Activated CD4-positive, CD25-positive, alpha-beta regulatory T cell treated with anti-CD3 and anti-CD28 coated beads, Interleukin-2, amount 50 U/mL, for 16 hours (primary cell): Measurements from ENCODE around the gene HPX.

Experiments
- DNase-seq: peaks from one replicate; pipeline ENCODE4 v3.0.0-alpha.2; 2020; ENCODE audit warnings: low read depth, low spot score

Gene HPX, protein sequence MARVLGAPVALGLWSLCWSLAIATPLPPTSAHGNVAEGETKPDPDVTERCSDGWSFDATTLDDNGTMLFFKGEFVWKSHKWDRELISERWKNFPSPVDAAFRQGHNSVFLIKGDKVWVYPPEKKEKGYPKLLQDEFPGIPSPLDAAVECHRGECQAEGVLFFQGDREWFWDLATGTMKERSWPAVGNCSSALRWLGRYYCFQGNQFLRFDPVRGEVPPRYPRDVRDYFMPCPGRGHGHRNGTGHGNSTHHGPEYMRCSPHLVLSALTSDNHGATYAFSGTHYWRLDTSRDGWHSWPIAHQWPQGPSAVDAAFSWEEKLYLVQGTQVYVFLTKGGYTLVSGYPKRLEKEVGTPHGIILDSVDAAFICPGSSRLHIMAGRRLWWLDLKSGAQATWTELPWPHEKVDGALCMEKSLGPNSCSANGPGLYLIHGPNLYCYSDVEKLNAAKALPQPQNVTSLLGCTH

GRCh38 chr11:6440906-6441358, at the start of gene HPX:
Gene HPX, minus strand, starts transcription at chr11:6440987. Its CDS starts 24 bp downstream, at chr11:6440963.
- DNase-seq, result no peak

DNA sequence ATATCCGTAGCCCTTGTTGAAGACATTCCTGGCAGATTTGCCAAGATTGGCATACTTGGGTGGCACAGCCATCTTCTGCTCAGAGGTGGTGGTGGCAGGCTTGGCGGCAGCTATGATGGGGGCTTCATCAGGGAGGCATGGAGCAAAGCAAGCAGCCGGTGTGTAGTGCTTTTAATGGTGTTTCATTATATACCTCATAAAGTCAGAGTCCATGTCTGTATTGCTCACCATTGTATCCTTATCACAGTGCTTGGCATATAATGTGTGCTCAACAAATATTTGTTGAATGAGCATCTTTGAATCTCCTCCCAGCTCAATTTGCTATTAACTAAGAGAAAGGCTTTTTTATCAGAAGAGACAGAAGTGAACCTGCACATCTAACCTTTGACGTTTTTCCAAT, 48.5 kb upstream of the HPX start:
- DNase-seq, result no peak

- DNase-seq, result no peak
Observed at GRCh38 chr11:6488821-6489220, 48.0 kb upstream of the HPX start.

DNA sequence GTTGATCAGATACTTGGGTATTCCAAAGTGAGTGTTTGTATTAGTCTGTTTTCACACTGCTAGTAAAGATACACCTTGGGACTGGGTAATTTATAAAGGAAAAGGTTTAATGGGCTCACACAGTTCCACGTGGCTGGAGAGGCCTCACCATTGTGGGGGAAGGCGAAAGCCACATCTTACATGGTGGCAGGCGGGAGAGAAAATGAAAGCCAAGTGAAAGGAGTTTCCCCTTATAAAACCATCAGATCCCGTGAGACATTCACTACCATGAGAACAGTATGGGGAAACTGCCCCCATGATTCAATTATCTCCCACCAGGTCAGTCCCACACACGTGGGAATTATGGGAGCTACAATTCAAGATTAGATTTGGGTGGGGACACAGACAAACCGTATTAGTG, 47.6 kb upstream of the HPX start:
- DNase-seq, result no peak

- DNase-seq, result no peak
Observed at GRCh38 chr11:6486938-6487337, 46.2 kb upstream of the HPX start.

GRCh38 chr11:6486256-6486655, 45.5 kb upstream of the HPX start:
- no peak for DNase-seq

GRCh38 chr11:6485661-6486060, 44.9 kb upstream of the HPX start:
- no peak for DNase-seq

DNA sequence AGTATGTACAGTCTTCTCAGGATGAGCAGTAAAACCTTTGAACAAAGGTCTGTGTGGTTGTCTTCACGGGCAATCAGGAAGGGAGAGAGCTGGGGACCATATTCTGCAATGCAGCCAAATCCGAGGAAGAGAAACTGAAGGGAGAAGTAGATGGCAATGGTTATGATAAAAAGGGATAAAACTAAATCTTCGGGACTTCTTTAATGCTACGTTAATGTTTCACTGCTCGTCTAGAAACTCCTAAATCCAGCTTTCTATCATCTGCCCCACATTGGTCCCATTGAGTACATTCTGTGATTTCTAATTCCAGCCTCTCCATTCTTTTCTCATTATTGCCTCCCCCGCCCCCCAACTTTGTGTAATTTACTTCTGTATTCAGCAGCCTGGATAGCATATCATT, 42.2 kb upstream of the HPX start:
- no peak for DNase-seq

DNA sequence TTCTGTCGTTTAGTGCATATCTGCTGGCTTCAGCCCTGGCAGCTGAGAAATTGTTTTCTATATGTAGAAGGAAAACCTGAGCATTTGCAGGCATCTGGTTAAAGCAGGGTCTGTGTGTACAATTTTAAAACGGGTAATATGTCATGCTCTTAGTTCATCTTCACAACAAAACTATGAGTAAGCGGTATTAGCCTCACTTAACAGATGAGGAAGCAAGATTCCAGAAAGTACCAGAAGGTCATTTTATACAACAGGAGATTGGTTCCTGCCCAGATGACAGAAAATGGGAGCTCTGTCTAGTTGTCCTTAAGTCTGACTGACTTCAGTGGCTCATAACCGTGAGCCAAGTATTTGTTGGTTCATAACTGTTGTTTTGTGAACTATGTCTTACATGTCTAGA, 41.7 kb upstream of the HPX start:
- no peak for DNase-seq

GRCh38 chr11:6481924-6482275, 41.1 kb upstream of the HPX start:
- DNase-seq, result no peak

DNA sequence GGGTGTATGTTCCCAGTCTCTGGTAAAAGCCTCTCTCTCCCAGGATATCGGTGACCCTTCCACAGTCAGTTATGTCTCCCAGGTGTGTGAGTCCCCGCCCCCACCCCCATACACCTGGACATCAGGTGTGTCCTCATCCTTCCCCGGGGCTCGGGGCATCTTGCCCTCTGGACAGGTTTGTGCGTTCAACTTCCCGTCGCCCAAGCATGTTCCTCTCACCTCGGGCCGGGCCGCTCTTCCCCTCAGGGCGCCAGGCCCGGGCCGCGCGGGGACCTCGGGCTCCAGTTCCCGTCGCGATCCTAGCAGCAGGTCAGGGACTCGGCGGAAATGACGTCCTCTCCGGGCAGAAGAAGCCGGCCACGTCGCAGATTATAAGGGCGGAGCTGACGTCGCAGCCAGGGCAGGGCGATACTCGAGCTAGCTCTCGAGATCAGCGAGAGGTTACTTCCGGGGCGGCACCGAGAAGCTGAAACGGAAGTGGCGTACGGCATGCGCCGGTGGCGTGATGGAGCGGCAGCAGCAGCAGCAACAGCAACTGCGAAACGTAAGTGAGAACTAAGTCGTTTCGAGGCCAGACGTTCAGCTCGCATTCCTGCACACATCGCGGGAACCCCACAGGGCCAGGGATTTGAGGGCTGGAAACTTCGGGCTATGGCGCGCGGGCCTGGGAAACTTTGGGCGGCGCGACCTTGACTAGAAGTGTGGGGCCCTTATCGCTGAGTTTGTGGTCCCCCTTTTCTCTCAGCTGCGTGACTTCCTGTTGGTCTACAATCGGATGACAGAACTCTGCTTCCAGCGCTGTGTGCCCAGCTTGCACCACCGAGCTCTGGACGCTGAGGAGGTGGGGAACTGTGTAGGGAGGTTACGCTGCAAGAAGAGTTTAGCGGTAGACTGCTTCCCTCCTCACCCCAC, 40.5 kb upstream of the HPX start, which contains the start of the genes ARFIP2 and TIMM10B:
Gene ARFIP2 (minus strand): TSS at position 320 of the 912 bp plus-strand sequence. CDS start 910 bp downstream, outside the sequence.
Gene TIMM10B (plus strand): TSS at position 490 of the 912 bp plus-strand sequence. CDS start 16 bp downstream, at position 506.
- peak; percentile 92 for DNase-seq

DNA sequence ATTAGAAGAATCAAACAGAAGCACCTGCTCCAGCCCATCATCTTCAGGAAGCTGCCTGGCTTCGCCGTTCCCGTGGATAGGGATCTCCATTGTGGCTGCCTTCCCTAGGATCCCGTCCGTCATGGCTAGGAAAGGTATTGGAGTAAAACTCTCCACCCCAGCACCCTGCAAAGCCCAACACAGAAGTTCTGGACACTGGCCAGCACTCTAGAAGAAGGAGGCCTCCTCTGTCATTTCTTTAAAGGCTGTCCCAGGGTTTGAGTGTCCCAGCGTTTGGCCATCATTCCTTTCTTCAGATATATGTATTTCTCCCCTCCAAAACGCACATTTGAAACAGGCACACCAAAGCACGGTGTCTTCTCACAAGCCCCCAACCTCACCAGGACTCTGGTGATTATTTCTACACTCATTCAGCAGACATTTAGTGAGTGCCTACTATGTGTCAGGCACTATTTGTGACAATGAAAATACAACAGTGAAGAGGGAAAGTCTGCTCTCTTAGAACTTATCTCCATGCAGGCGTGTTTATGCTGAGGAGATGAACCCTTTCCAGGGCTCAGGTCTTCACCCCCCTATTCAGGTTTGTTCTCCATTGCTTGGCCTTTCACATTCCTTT, 39.6 kb upstream of the HPX start:
- no peak for DNase-seq

- no peak for DNase-seq
Observed at GRCh38 chr11:6476571-6476970, 35.8 kb upstream of the HPX start.

DNA sequence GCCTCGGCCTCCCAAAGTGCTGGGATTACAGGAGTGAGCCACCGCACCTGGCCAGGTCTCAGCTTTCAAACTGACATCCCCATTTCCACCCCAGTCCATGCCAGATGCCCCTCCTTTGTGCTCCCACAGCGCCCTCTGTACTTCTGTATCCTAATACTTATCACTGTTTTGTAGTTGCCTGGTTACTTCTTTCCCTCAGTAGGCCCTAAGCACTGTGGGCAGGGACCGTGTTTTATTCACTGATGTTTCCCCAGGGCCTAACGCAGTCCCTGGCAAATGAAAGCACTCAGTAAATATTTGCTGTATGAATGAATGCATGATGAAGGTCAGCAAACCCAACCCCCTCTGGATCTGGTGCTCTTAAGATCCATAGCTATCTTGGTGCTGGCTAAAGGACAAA, 35.1 kb upstream of the HPX start:
- no peak for DNase-seq

DNA sequence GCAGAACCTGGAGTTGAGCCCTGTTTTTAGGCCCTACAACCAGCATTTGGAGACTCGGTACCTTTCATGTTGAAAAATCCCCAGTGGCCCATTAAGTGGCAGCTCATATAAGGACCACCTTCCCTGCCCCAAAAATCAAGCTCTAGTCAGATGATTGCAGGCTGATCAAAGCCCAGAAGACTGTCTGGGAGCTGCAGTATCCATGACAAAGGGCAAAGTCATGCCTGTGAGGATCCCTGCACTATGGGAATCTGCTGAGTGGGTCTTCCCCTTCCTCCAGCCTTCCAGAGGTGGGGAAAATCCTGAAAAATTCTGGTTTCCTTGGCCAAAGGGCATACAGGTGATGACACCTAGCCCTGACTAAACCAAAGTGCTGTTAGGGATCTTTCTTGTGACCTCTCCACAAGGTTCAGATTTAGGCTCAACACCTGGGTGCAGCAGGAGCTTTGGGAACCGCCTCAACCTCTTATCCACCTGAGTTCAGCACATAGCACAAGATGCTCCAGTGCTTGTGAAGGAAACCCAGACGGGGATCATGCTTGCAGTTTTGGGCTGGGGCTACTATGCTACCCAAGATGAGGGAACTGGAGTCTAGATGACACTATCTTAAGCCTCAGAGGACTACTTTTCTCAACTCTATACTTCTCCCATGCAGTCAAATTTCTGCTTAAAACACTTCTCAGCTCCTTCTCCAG, 34.2 kb upstream of the HPX start:
- DNase-seq, result no peak

GRCh38 chr11:6474413-6474792, 33.6 kb upstream of the HPX start:
- DNase-seq, result no peak

DNA sequence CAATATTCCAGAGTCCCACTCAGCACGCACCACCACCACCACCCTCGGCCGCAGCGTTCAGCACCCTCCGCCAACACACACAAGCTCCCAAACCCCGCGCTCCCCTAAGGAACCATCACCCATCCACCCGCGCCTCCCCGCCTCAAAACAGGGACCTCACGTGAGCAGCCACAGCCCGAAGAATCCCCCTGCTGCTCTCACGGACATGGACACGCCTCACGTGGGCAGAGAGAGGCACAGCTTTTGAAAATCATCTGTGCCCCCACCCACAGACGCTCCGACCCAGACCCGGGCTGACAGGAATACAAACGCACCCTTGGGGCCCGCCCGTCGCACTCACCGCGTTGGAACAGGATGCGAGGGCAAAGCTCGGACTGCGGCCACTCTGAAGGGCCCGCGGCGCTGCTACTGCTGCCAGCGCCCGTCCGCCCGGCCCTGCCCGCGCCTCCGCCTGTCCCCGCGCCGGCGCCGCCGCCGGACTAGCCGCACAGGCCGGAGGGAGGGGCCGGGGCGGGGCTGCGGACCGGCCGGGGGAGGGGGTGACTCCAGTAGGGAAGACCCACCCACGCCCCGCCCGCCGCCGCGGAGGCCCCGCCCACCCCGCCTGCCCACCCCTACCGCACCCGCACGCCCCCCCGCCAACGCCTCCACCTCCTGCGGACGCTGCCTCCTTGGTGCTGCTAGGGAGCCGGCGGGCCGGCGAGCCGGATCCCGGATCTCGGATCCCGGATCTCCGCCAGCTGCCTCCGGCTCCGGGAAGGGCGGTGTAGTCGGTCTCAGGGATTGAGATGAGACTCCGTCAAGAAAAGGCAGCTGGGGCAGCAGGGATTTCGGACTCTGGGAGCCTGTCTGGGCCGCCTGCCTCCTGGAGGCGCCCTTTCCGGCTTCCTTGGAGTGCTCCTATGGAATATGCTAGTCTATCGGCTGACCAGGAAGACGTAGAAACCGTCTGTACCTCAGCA, 32.9 kb upstream of the HPX start, which contains the start of gene TRIM3:
Gene TRIM3 (minus strand): TSS at position 491 of the 962 bp plus-strand sequence. CDS start 8,246 bp downstream, outside the sequence.
- DNase-seq, result peak; percentile 35

DNA sequence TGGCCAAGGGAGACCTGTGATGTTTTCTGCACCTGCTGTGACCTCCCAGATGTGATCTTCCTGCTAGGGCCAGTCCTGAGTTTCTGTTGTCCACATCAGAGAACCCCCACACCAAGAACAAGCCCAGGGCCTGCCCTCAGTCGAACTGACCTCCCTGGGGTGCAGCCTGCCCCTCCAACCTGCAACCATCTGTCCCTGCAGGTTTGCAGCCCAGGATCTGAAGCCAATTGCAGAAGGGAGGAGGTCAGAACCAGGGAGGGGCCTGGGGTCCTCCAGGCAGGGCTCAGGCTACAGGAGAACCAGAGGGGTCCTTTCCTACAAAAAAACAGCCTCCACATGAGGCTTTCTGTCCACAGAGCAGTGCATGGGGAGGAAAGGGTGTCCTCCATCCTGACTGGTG, 32.1 kb upstream of the HPX start:
- DNase-seq, result no peak

DNA sequence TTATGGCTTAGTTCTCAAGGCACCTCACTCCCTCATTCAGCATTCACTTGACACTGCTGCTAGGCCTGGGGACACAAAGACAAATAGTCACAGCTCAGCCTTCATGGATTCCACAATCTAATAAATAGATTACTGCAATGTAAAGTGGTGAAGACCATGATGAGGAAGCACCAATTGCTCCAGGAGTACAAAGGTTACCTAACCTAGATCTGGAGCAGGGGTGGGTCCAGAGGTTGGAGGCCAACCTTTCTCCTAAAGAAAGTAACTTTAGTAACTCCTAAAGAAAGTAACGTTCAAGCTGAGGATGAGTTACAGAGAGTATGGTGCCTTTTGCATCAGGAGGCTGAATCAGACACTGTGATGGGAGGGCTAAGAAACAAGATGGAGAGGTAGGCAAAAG, 28.8 kb upstream of the HPX start:
- DNase-seq, result no peak
